HFFc6 (cell line): ENCODE results near the gene FBXW5. TPM values are rescaled to one million over a fixed set of nuclear protein-coding genes. Genes with fewer than 3 reads are reported as not detected.

Experiments
- DNase-seq: peaks from one replicate; pipeline ENCODE4 v3.0.0-alpha.2; 2018
- H3K27ac Mint-ChIP-seq: 2 replicates; pipeline ENCODE4 v1.8.0; 2020; ENCODE audit warnings: mild to moderate bottlenecking, mixed read lengths
- H3K27me3 Mint-ChIP-seq: 2 replicates; pipeline ENCODE4 v1.8.0; 2021; ENCODE audit warnings: mild to moderate bottlenecking, moderate library complexity, mixed read lengths; ENCODE audit not compliant: insufficient read depth
- H3K36me3 Mint-ChIP-seq: 2 replicates; pipeline ENCODE4 v1.8.0; 2021; ENCODE audit warnings: low read depth, mixed read lengths
- H3K4me1 Mint-ChIP-seq: 2 replicates; pipeline ENCODE4 v1.8.0; 2020; ENCODE audit warnings: low read depth, mixed read lengths
- H3K4me3 Mint-ChIP-seq: 2 replicates; pipeline ENCODE4 v1.8.0; 2020; ENCODE audit warnings: mild to moderate bottlenecking, moderate library complexity, mixed read lengths
- H3K9me3 Mint-ChIP-seq: 2 replicates; pipeline ENCODE4 v1.8.0; 2020; ENCODE audit warnings: mild to moderate bottlenecking, mixed read lengths
- CTCF ChIP-seq: fragments of 200-600 bp; sonication (generic); IDR thresholded peaks from 2 replicates; pipeline ENCODE4 v1.5.0; 2021; ENCODE audit warnings: antibody characterized with exemption, mild to moderate bottlenecking
- long read RNA-seq: library from polyadenylated mRNA; unstranded; transcript quantifications from one replicate; pipeline ENCODE4 v2.0.0, GENCODE V29; 2019
- total RNA-seq, 6 experiments: library from RNA; stranded (reverse); fragmentation: NEBNext Ultra II Directional; extraction: Animal tissue kit (Norgen Biotek cat#: 25700); gene quantifications; 2 replicates in 1 of 6; 3 replicates in 5 of 6; pipeline ENCODE4 v1.2.3, GENCODE V29; 2021

Gene FBXW5
- total RNA-seq: 100 to 1,000 TPM in 1 of 6 experiments, 10 to 100 TPM in 5; 89.1 to 102 (median 94.4) TPM
- long read RNA-seq, transcript FBXW5-201 (9 exons, 2,274 nt): major isoform, 73 of 132 reads
- long read RNA-seq, partial matches to known transcripts: 40 of 132 reads
- long read RNA-seq, other reads (novel, unspliced or antisense): 18 of 132 reads

GRCh38 chr9:136944519-136945332 lies at the start of gene FBXW5, which contains the start of gene C8G:
TSS of gene FBXW5 (minus strand) at chr9:136944738. CDS start at chr9:136944083, 655 bp downstream.
TSS of gene C8G (plus strand) at chr9:136945243. CDS start at chr9:136945321, 78 bp downstream.
- peak; percentile 98 for TF ChIP-seq CTCF
- peak; percentile 87 for DNase-seq
- Mint-ChIP-seq H3K9me3 (no peaks in the 10 kb centered on the region), H3K4me3 (peak within 1 kb of the TSS; percentile 82), H3K27ac (peak within 1 kb of the TSS; percentile 73), H3K36me3 (no peaks in the 10 kb centered on the region; the same call in 1 of the 2 replicates), H3K27me3 (peaks cover 2% of the 10 kb centered on the region; the same call in 1 of the 2 replicates), H3K4me1 (peaks cover 10% of the 10 kb centered on the region)

GRCh38 chr9:136992819-136993369 lies 48.4 kb upstream of the FBXW5 start:
- Mint-ChIP-seq H3K9me3 (peaks cover 4% of the 10 kb centered on the region; the same call in 1 of the 2 replicates), H3K4me1 (peaks cover 15% of the 10 kb centered on the region), H3K27ac (peak overlapping the region; percentile 57; the same call in 1 of the 2 replicates), H3K36me3 (peaks cover 5% of the 10 kb centered on the region; the same call in 1 of the 2 replicates), H3K27me3 (peaks cover 18% of the 10 kb centered on the region), H3K4me3 (peak overlapping the region; percentile 85)
- DNase-seq: no peak
- TF ChIP-seq CTCF: no peak

GRCh38 chr9:136991993-136992818 lies 47.7 kb upstream of the FBXW5 start, which contains the start of gene PAXX:
TSS of gene PAXX (plus strand) at chr9:136992422. CDS start at chr9:136992444, 22 bp downstream.
- Mint-ChIP-seq H3K27ac (peak within 1 kb of the TSS; percentile 57), H3K36me3 (peaks cover 5% of the 10 kb centered on the region; the same call in 1 of the 2 replicates), H3K4me3 (peak within 1 kb of the TSS; percentile 85), H3K27me3 (peaks cover 21% of the 10 kb centered on the region), H3K9me3 (peaks cover 4% of the 10 kb centered on the region; the same call in 1 of the 2 replicates), H3K4me1 (peaks cover 9% of the 10 kb centered on the region)
- no peak for TF ChIP-seq CTCF
- DNase-seq: peak; percentile 79

- Mint-ChIP-seq H3K36me3 (peaks cover 5% of the 10 kb centered on the region; the same call in 1 of the 2 replicates), H3K27me3 (peaks cover 21% of the 10 kb centered on the region), H3K9me3 (peaks cover 4% of the 10 kb centered on the region; the same call in 1 of the 2 replicates), H3K4me3 (no peak overlapping the region), H3K4me1 (no peaks in the 10 kb centered on the region; the same call in 1 of the 2 replicates), H3K27ac (no peak overlapping the region)
- no peak for DNase-seq
- no peak for TF ChIP-seq CTCF
Observed at GRCh38 chr9:136990242-136990911, 45.8 kb upstream of the FBXW5 start.
